ENCODE data around the gene C6orf89.

DNA sequence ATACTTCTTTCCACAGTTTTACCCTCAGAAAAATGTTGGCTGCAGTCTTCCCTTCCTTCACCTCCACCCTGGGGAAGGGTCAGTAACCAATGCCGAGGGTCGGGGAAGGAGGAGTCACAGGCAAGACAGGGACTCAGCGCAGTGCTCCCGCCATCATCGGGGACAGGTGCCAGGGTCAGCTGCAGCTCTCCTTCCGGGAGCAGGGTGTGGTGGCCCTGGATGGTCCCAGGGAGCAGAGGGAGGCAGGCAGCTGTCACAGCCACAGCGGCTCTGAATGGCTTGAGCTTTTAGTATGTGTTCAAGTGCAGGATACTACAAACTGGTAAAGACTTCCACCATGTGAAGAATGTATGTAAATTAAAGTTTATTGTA, 42.8 kb downstream of the C6orf89 start:
- TF ChIP-seq, protein P1, sequence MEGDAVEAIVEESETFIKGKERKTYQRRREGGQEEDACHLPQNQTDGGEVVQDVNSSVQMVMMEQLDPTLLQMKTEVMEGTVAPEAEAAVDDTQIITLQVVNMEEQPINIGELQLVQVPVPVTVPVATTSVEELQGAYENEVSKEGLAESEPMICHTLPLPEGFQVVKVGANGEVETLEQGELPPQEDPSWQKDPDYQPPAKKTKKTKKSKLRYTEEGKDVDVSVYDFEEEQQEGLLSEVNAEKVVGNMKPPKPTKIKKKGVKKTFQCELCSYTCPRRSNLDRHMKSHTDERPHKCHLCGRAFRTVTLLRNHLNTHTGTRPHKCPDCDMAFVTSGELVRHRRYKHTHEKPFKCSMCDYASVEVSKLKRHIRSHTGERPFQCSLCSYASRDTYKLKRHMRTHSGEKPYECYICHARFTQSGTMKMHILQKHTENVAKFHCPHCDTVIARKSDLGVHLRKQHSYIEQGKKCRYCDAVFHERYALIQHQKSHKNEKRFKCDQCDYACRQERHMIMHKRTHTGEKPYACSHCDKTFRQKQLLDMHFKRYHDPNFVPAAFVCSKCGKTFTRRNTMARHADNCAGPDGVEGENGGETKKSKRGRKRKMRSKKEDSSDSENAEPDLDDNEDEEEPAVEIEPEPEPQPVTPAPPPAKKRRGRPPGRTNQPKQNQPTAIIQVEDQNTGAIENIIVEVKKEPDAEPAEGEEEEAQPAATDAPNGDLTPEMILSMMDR (IDR thresholded peaks at IDR 0.05): no peak
- no peak for TF ChIP-seq POLR2A (IDR thresholded peaks at IDR 0.05)

Data from thyroid gland (tissue), 4 donors.